CD4-positive, CD25-positive, alpha-beta regulatory T cell (primary cell): ENCODE results near the gene HEATR5A. TPM values are rescaled to one million over a fixed set of nuclear protein-coding genes. Genes with fewer than 3 reads are reported as not detected.
"Not testable (repeated sequence)": the region's sequence is repeated elsewhere in the genome, so short reads cannot be mapped to it uniquely, and the experiment has no call there.

Source experiments
- ATAC-seq, 2 donors: fragments of 150-1000 bp; cut with Tn5 transposase; one replicate each; pipeline ENCODE4 v1.10.0; 2021; ENCODE audit warnings: low read depth in 2 of 2, moderate number of reproducible peaks in 2 of 2, moderate library complexity in 1 of 2
- DNase-seq, 3 donors: peaks; one replicate each; pipeline versions ENCODE4 v3.0.0 to v3.0.0-alpha.2; 2012 to 2022; ENCODE audit warnings: mixed read lengths in 1 of 3
- H3K27ac ChIP-seq: one replicate; pipeline ENCODE4 v1.7.0; 2013; ENCODE audit warnings: mild to moderate bottlenecking, low read length; ENCODE audit not compliant: insufficient read depth, poor library complexity, severe bottlenecking
- H3K27me3 ChIP-seq: one replicate; pipeline ENCODE4 v1.7.0; 2013; ENCODE audit warnings: low read length; ENCODE audit not compliant: control insufficient read depth, insufficient read depth
- H3K36me3 ChIP-seq: one replicate; pipeline ENCODE4 v1.7.0; 2013; ENCODE audit warnings: mild to moderate bottlenecking, low read length, moderate library complexity; ENCODE audit not compliant: control insufficient read depth, insufficient read depth
- H3K4me1 ChIP-seq: 2 replicates; pipeline ENCODE4 v1.7.0; 2013; ENCODE audit warnings: mild to moderate bottlenecking, low read length; ENCODE audit not compliant: insufficient read depth, control insufficient read depth, poor library complexity, severe bottlenecking
- H3K4me3 ChIP-seq: one replicate; pipeline ENCODE4 v1.7.0; 2013; ENCODE audit warnings: low read depth, mild to moderate bottlenecking, low read length, moderate library complexity
- H3K9me3 ChIP-seq, 2 experiments: 1 replicate in 1 of 2; 2 replicates in 1 of 2; pipeline ENCODE4 v1.7.0; 2013; ENCODE audit warnings: low read length in 2 of 2, mild to moderate bottlenecking in 1 of 2, moderate library complexity in 1 of 2; ENCODE audit not compliant: control insufficient read depth in 2 of 2
- H3K27ac Mint-ChIP-seq, 3 donors: one replicate each; pipeline ENCODE4 v1.8.0; 2020 to 2022; ENCODE audit warnings: mild to moderate bottlenecking in 3 of 3, mixed read lengths in 3 of 3, moderate library complexity in 2 of 3
- H3K27me3 Mint-ChIP-seq: one replicate; pipeline ENCODE4 v1.8.0; 2022; ENCODE audit warnings: mild to moderate bottlenecking, mixed read lengths
- H3K36me3 Mint-ChIP-seq: one replicate; pipeline ENCODE4 v1.8.0; 2020; ENCODE audit warnings: mixed read lengths
- H3K4me1 Mint-ChIP-seq, 4 donors: one replicate each; pipeline ENCODE4 v1.8.0; 2020 to 2022; ENCODE audit warnings: mixed read lengths in 4 of 4, mild to moderate bottlenecking in 1 of 4
- H3K4me3 Mint-ChIP-seq, 4 donors: one replicate each; pipeline ENCODE4 v1.8.0; 2020 to 2022; ENCODE audit warnings: mild to moderate bottlenecking in 4 of 4, mixed read lengths in 4 of 4, moderate library complexity in 3 of 4
- H3K9me3 Mint-ChIP-seq, 7 donors: one replicate each; pipeline ENCODE4 v1.8.0; 2020 to 2022; ENCODE audit warnings: mixed read lengths in 7 of 7, mild to moderate bottlenecking in 3 of 7, moderate library complexity in 2 of 7
- polyA plus RNA-seq, 4 donors: library from polyadenylated mRNA; unstranded; fragments of 300-500 nt; fragmentation: Illumina TruSeq; gene quantifications; one replicate each; pipeline ENCODE4 v1.2.3, GENCODE V29; 2021
- total RNA-seq: library from RNA; stranded (reverse); gene quantifications from one replicate; pipeline ENCODE4 v1.2.3, GENCODE V29; 2022

The HEATR5A gene
- total and polyA plus RNA-seq, 5 donors from 2014 or later: 4.2 to 11.4 (median 6.1) TPM

DNA sequence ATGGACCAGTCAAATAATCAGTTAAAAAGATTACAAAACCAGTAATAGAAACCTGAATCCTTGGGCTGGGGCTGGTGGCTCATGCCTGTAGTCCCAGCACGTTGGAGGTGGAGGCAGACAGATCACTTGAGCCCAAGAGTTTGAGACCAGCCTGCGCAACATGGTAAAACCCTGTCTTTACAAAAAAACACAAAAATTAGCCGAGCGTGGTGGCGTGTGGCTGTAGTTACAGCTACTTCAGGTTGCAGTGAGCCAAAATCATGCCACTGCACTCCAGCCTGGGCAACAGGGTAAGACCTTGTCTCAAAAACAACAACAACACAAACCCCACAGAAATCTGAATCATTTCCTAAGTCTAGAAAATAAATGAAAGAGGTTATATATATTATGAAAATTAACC is 100.6 kb downstream of the HEATR5A start:
- no peaks in the 10 kb centered on the region for H3K4me1 ChIP-seq
- ATAC-seq (no peak), DNase-seq (no peak)
- Mint-ChIP-seq H3K36me3 (peaks cover 23% of the 10 kb centered on the region), H3K27ac (no peak overlapping the region), H3K27me3 (no peaks in the 10 kb centered on the region), H3K9me3 (no peaks in the 10 kb centered on the region), H3K4me3 (no peak overlapping the region), H3K4me1 (no peaks in the 10 kb centered on the region)
- H3K36me3 ChIP-seq: peaks cover 8% of the 10 kb centered on the region
- H3K27me3 ChIP-seq: no peaks in the 10 kb centered on the region
- no peaks in the 10 kb centered on the region for H3K9me3 ChIP-seq
- no peak overlapping the region for H3K4me3 ChIP-seq
- no peak overlapping the region for H3K27ac ChIP-seq

GRCh38 chr14:31312934-31313333 is 107.4 kb downstream of the HEATR5A start:
- H3K27ac Mint-ChIP-seq: no peak overlapping the region
- Histone ChIP-seq H3K27me3 (no peaks in the 10 kb centered on the region), H3K27ac (no peak overlapping the region), H3K4me3 (no peak overlapping the region), H3K9me3 (no peaks in the 10 kb centered on the region), H3K36me3 (peaks cover 16% of the 10 kb centered on the region), H3K4me1 (no peaks in the 10 kb centered on the region)
- DNase-seq (no peak), ATAC-seq (no peak)
- H3K4me1 Mint-ChIP-seq: peaks cover 0 to 6% (median under 1%) of the 10 kb centered on the region in 4 donors
- no peaks in the 10 kb centered on the region for H3K27me3 Mint-ChIP-seq
- H3K9me3 Mint-ChIP-seq: no peaks in the 10 kb centered on the region
- peaks cover 25% of the 10 kb centered on the region for H3K36me3 Mint-ChIP-seq
- H3K4me3 Mint-ChIP-seq: no peak overlapping the region

GRCh38 chr14:31312370-31312769 is 108.0 kb downstream of the HEATR5A start:
- peaks cover 11% of the 10 kb centered on the region for H3K36me3 ChIP-seq
- not testable (repeated sequence) for H3K27me3 ChIP-seq, H3K27me3 Mint-ChIP-seq, H3K4me1 Mint-ChIP-seq, H3K4me1 ChIP-seq, DNase-seq, H3K4me3 Mint-ChIP-seq, H3K27ac ChIP-seq, H3K9me3 Mint-ChIP-seq, H3K9me3 ChIP-seq, ATAC-seq, H3K27ac Mint-ChIP-seq, H3K4me3 ChIP-seq
- H3K36me3 Mint-ChIP-seq: peaks cover 25% of the 10 kb centered on the region

GRCh38 chr14:31307618-31308017 is 112.7 kb downstream of the HEATR5A start:
- DNase-seq (no peak), ATAC-seq (no peak)
- Mint-ChIP-seq H3K36me3 (peaks cover 35% of the 10 kb centered on the region), H3K27me3 (no peaks in the 10 kb centered on the region), H3K4me3 (no peak overlapping the region), H3K27ac (no peak overlapping the region), H3K4me1 (peaks cover 0 to 3% (median 0%) of the 10 kb centered on the region in 4 donors), H3K9me3 (no peaks in the 10 kb centered on the region)
- Histone ChIP-seq H3K4me3 (no peak overlapping the region), H3K9me3 (no peaks in the 10 kb centered on the region), H3K4me1 (no peaks in the 10 kb centered on the region), H3K27me3 (no peaks in the 10 kb centered on the region), H3K27ac (no peak overlapping the region), H3K36me3 (peaks cover 8% of the 10 kb centered on the region)

DNA sequence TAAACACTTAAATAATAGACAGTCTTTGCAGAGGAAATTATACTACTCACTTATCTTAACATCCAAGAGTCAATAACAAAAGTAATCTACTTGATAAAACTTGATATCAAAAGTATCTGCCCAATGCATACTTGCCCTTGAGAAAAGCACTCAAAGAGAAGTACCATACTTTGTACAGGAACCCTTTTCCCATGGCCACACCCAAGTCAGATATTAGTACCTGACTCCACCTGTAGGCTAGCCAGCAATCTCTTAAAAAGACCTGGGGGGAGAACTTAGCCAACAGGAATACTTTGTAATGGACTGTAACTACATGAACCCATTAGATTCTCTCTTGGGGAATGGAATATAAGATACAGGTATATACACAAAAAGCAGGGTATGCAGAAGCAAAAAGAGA is 113.2 kb downstream of the HEATR5A start:
- H3K4me3 Mint-ChIP-seq: no peak overlapping the region
- H3K9me3 ChIP-seq: no peaks in the 10 kb centered on the region
- H3K36me3 Mint-ChIP-seq: peaks cover 35% of the 10 kb centered on the region
- no peak for DNase-seq
- peaks cover 4% of the 10 kb centered on the region for H3K36me3 ChIP-seq
- no peak overlapping the region for H3K27ac ChIP-seq
- H3K4me3 ChIP-seq: no peak overlapping the region
- H3K27me3 Mint-ChIP-seq: no peaks in the 10 kb centered on the region
- no peak for ATAC-seq
- no peaks in the 10 kb centered on the region for H3K27me3 ChIP-seq
- no peak overlapping the region for H3K27ac Mint-ChIP-seq
- H3K4me1 ChIP-seq: no peaks in the 10 kb centered on the region
- peaks cover 0 to 3% (median 0%) of the 10 kb centered on the region in 4 donors for H3K4me1 Mint-ChIP-seq
- no peaks in the 10 kb centered on the region for H3K9me3 Mint-ChIP-seq

- Histone ChIP-seq H3K4me3 (no peak overlapping the region), H3K36me3 (peaks cover 7% of the 10 kb centered on the region), H3K4me1 (no peaks in the 10 kb centered on the region), H3K9me3 (no peaks in the 10 kb centered on the region), H3K27me3 (no peaks in the 10 kb centered on the region), H3K27ac (no peak overlapping the region)
- peaks cover 42% of the 10 kb centered on the region for H3K36me3 Mint-ChIP-seq
- H3K4me1 Mint-ChIP-seq: no peaks in the 10 kb centered on the region
- no peaks in the 10 kb centered on the region for H3K9me3 Mint-ChIP-seq
- no peak for DNase-seq
- H3K4me3 Mint-ChIP-seq: no peak overlapping the region
- peak overlapping the region in 1 of 3 donors; percentile 5 for H3K27ac Mint-ChIP-seq
- ATAC-seq: no peak
- H3K27me3 Mint-ChIP-seq: no peaks in the 10 kb centered on the region
These were observed 116.7 kb downstream of the HEATR5A start for GRCh38 chr14:31303654-31304053.

DNA sequence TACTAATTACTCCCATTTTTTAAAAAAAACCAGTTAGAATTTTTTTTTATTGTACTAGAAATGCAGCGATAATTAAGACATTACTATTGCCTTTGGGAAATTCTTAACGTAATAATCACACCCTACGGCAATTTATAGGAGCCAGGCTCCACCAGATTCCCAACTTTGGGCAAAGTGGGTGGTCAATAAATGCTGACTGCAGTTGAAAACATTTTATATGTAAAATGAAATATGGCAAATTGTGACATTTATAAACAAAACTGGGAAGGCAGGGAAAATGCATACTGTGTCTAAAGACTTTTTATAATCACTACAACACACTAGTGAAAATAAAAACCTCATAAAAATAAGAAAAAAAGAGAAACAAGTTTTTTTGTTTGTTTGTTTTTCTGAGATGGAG is 119.5 kb downstream of the HEATR5A start:
- no peak overlapping the region for H3K27ac ChIP-seq
- Mint-ChIP-seq H3K27me3 (no peaks in the 10 kb centered on the region), H3K4me3 (no peak overlapping the region), H3K27ac (no peak overlapping the region), H3K9me3 (no peaks in the 10 kb centered on the region), H3K4me1 (no peaks in the 10 kb centered on the region), H3K36me3 (peaks cover 34% of the 10 kb centered on the region)
- no peaks in the 10 kb centered on the region for H3K9me3 ChIP-seq
- DNase-seq (no peak), ATAC-seq (no peak)
- peaks cover 7% of the 10 kb centered on the region for H3K36me3 ChIP-seq
- H3K4me3 ChIP-seq: no peak overlapping the region
- no peaks in the 10 kb centered on the region for H3K27me3 ChIP-seq
- no peaks in the 10 kb centered on the region for H3K4me1 ChIP-seq

GRCh38 chr14:31300296-31300695 is 120.1 kb downstream of the HEATR5A start:
- no peak overlapping the region for H3K27ac Mint-ChIP-seq
- no peaks in the 10 kb centered on the region for H3K4me1 Mint-ChIP-seq
- no peaks in the 10 kb centered on the region for H3K9me3 Mint-ChIP-seq
- H3K4me3 ChIP-seq: no peak overlapping the region
- H3K36me3 Mint-ChIP-seq: peaks cover 32% of the 10 kb centered on the region
- no peaks in the 10 kb centered on the region for H3K9me3 ChIP-seq
- no peak overlapping the region for H3K27ac ChIP-seq
- ATAC-seq (no peak), DNase-seq (no peak)
- no peak overlapping the region for H3K4me3 Mint-ChIP-seq
- no peaks in the 10 kb centered on the region for H3K4me1 ChIP-seq
- H3K36me3 ChIP-seq: peaks cover 7% of the 10 kb centered on the region
- no peaks in the 10 kb centered on the region for H3K27me3 ChIP-seq
- no peaks in the 10 kb centered on the region for H3K27me3 Mint-ChIP-seq
